DLD1 (cell line): Measurements from ENCODE around the gene VEPH1.

Experiments
- in situ Hi-C: cut with HindIII; loops from 2 replicates; pipeline ENCODE4 v1.10.0; 2017; ENCODE audit warnings: low sequenced_read_pairs

Gene VEPH1

DNA sequence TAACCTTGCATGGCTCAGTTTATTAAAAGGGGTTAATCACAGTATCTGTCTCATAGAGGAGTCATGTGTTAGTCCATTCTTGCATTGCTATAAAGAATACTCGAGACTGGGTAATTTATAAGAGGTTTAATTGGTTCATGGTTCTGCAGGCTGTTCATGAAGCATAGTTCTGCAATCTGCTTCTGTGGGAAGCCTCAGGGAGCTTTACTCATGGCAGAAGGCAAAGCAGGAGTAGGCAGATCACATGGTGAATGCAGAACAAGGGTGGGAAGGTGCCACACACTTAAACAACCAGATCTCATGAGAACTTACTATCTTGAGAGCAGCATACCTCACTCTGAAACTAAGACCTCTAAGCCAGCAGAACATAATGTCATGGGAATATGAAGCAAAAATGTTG is 108.8 kb downstream of the VEPH1 start:
- in situ Hi-C loops = no loop called here

DNA sequence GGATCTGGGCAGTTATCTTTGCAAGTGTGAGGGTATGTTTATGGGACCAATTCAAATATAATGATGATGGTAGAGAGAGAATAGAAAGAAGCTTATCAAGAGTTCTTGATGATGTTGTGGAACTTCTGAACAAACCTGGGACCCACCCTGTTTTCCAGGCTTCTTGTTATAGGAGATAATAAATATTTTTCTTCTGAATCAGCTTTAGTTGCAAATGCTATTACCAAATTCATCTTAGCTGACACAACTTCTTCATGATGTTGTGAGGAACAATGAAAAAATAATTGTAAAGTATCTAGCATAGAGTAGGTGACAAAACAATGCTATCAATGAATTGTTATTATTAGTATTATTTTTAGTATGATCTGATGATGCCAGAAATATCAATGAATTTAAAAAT is 110.1 kb downstream of the VEPH1 start:
- in situ Hi-C loops = no loop called here

DNA sequence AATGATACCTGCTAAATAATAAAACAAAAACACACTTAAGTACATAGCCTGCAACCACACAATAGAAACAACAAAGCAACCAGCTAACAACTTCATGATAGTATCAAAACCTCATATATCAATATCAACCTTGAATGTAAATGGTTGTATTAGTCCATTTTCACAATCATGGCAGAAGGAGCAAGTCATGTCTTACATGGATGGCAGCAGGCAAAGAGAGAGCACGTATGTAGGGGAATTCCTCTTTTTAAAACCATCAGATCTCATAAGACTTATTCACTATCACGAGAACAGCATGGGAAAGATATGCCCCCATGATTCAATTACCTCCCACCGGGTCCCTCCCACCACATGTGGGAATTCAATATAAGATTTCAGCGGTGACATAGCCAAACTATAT is 111.1 kb downstream of the VEPH1 start:
- in situ Hi-C loops = no loop called here

DNA sequence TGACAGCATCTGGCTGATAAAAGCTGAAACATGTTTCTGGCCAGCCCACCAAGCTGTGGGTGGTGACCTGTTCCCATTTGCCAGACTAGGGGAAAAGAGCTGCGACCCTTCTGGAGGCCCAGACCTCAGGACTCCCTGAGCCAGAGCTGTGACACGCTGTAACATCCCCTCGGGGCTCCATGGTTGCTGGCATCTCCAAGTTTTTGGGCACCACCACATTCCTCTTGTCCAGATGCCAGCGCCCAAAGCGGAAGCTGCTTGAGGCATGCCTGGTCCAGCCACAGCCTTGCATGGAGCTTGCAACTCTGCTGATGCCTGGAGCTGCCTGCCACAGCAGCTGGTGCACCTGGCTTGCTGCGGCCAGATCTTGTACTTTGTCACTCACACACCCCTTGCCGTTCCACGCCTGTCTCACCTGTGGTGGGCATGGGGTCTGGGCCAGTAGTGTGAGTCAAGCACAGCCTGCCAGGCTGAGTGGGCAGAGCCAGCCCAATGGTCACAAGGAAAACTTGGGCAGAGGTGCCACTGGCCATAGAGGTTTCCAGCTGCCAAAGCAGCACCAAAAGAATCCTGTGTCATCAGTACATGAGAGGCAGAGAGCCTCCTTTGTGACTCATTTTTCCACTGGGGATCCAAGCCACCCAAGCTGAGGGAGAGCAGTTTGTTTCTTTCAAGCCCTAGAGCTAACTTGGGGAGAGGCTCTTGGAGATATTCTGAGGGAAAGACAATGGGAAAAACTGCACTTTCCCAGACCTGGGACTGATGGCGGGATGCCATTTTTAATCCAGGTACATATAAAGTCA is 112.3 kb downstream of the VEPH1 start:
- in situ Hi-C loops = no loop called here

DNA sequence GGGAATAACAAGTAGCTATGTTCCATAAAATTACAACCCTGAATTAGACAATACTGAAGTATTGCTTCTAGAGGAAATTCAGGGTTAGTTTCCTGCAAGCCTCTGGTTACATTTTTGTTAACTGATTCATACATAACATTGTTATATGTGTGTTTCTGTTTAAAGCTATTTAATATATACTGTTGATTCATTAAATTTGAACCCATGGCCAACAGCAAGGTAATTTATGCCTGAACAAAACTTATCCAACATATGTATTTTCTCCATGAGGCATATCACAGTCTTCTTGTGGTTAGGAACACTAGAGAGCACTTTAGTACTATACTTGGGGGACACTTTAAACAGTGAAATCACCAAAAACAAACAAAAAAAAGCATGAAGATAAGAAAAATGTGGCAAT is 114.2 kb downstream of the VEPH1 start:
- in situ Hi-C loops = no loop called here

DNA sequence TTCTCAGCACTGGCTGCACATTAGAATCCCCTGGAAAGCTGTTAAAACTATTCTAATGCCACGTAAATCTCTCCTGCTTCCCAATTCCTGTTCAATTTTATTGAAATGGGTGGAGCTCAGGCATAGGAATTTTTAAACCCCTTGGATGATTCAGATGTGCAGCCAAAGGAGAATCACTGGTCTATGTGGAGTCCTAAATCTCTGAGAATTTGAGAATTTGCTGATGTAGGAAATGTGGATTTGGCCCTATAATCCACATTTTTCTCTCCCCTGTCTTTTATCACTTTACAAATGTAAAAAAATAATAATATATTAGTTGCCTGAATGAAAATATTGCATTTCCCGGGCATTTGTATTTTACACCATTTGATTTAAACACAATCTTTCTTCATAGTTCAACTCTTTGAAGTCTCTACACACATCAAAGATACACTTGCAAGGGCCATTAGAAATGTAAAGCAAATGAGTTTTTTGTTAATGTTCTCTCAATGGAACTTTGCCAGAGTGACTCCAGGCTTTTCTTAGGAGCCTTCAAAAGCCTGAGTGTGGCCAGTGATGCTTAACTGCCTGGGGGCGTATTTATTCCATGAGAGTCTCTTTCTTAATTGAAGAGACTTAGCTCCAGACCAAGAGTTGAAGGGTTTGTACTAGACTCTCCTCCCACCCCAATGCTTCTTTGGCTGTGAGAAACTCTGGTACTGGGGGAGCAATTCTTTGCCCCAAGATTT is 115.3 kb downstream of the VEPH1 start:
- in situ Hi-C loops = no loop called here

DNA sequence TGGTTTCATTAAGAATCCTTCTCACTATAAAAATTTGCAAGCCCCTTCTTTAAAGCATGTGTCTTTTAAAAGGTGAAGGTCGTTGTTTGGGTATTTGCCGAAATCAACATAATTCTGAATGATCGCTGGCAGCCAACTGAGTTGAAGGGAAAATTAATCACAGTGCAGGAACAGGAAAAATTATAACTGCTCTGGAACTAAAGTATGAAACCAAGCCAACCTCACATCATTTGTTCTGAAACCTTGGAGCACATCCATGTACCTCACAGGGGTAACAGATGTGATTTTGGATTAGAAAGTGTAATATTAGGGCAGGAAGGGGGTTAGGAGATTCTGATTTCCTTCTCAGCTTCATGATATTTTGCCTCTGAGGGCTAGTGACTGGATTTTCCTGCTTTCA is 118.7 kb downstream of the VEPH1 start:
- in situ Hi-C loops = no loop called here

DNA sequence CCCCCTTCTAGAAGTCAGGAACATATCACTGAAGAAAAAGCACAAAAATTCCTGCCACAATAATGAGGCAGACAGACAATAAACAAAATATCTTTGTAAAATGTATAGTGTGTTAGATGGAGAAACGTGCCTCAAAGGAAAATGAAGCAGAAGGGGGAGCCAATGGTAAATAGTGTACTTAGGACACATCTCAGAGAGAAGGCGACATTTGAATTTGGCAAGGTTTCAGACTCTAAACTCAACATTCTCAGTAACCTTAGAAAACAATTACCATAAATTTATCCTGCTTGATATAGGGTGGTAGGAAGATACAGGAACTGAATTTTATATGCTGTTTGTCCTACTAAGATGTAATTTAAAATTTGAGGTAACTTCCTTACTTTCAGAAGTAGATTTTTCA is 119.2 kb downstream of the VEPH1 start:
- in situ Hi-C loops = no loop called here

DNA sequence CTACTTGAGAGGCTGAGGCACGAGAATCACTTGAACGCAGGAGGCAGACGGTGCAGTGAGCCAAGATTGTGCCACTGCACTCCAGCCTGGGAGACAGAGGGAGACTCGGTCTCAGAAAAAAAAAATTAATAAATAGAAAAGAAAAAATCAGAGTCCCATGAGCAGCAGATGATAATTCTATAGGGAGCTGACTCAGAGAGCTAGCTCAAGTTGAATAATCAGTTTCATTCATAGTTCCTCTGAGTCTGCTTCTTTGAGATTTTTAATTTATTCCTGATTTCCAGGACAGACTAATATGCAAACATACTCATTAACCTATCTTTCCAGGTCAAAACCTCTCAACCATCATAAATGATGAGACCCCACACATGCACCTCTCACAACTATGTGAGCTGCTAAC is 121.6 kb downstream of the VEPH1 start:
- in situ Hi-C loops = no loop called here

DNA sequence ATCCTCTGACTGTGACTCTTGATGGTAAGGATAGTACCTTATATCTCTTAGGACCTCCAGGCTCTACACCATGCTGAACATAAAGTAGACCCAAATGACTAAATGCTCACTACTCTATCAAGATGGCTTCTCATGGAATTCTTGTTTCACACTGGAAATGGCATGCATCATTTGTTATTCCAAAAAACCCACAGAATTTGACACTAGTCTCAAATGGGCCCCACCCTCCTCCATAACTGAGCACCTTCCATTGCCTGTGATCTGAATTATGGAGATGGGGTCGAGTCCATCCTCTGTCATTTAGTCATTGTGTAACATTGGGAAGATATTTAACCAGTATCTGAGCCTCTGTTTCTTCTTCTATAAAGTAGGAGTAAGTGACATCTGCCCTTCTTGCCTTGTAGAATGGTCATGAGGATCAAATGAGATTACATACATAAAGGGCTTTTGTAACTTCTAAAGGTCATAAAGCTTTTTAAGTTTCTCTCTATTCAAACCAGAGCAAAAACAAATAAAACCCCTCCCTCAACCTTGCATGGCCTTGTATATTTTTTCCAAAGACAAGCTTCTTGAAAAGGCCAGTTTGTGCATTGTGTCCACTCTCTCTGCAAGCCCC is 123.6 kb downstream of the VEPH1 start:
- in situ Hi-C loops = no loop called here

DNA sequence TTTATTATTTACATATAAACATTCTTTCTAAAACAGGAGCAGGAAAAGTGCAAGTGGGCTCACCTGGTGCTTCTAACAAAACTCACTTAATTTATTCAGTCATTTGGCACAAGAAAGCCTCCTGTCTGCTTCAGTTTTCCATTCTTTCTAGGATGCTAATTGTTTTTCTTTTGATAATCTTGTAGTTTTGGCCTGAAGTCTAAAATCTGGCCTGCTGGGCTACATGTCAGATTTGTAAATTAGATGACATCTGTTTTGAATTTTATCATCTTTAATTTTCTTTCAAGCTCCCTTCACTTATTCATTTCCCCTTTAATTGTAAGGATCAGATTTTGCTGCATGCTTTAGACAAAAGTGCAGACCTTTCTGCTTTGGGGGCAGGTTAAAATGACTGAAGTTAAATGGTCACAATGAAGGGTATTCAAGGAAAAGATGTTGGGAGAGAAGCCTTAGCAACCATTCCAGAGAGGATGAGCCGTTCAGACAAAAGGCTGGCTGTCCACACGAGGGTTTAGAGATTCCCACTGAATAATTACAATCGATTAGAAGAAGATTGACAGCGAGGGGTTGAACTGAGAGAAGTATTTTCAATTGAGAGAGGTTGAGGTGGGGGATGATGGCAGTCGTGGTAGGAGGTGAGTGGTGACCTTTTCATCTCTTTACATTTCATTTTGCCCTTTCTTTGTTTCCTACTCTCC is 126.5 kb downstream of the VEPH1 start:
- in situ Hi-C loops = no loop called here

DNA sequence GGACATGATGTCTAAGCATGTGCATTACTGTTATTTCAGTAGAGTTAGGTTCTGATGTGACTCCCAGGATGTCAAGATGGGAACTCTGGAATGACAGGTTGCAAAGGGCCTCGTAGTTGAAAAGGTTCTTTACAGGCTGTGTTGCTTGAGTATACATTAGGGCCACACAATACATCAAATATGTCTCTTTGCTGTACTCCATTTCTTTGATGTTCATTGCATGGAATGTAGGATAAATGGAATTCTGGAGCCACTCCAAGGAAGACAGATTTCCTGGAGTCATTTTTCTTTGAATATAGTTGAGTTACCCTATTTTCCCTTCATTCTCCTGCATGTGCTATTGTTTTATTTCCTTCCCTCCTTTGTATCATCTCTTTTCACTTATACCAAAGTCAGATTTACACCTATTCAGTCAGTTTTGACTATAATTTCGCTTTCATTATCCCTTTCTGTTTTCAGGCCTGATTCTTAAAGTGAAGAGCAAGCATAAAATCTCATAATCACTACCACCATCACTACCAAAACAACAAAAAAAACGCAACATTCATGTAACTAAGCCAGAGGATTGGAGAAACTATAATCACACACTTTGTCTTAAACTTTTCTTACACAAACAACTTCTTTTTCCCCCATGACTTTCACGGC is 127.8 kb downstream of the VEPH1 start:
- in situ Hi-C loops = no loop called here

DNA sequence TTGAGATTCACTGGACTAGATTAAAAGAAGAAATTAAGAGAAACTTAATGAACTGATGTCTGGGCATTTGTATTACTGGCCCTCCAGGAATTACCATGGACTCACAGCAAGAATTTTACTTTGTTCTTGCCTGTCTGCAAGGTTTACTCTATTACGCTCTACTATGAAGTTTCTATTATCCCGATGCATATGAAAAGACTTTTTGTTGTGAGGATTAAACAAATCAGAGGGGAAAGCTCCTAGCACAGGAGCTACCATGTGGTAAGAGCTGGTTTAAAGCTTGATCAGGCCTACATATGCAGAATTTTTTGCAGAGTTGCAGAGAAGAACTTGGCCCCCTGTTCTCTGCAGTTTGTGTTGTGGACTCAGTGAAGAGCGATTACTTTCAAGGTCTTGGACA is 128.3 kb downstream of the VEPH1 start:
- in situ Hi-C loops = no loop called here

DNA sequence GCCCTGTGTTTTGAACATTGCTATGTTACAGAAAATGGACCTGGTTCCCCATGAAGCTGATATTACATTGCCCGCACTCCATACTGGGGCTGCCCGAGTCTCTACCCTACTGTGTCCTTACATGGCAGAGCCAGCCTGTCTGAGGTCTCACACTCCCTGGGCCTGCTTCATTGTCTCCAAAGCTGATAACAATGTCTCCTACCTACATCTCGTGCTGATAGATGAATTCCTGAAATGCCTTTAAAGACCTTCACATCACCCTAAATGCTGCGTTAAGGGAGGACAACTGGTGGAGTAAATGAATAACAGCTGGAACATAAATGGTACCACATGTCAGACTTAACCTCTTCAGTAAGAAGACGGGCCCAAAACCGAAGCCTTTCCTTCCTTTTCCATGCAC is 129.4 kb downstream of the VEPH1 start:
- in situ Hi-C loops = no loop called here

DNA sequence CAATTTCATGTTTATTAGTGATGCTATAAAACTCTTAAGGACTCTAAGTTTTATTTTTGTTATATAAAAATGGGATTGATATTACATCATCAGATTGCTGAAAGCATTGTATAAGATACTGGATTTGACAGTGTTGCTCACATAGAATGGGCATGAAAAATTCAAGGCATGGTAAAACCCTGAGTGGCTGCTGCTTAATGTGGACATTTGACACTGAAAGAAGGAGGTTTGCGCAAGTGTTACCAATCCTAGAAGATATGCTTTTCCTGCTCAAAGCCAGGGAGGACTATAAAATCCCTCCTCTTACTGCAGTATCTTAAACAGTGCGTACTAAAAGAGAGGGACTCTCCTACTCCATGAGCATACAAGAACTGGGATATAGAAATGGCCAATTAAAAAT is 132.3 kb downstream of the VEPH1 start:
- in situ Hi-C loops = no loop called here

DNA sequence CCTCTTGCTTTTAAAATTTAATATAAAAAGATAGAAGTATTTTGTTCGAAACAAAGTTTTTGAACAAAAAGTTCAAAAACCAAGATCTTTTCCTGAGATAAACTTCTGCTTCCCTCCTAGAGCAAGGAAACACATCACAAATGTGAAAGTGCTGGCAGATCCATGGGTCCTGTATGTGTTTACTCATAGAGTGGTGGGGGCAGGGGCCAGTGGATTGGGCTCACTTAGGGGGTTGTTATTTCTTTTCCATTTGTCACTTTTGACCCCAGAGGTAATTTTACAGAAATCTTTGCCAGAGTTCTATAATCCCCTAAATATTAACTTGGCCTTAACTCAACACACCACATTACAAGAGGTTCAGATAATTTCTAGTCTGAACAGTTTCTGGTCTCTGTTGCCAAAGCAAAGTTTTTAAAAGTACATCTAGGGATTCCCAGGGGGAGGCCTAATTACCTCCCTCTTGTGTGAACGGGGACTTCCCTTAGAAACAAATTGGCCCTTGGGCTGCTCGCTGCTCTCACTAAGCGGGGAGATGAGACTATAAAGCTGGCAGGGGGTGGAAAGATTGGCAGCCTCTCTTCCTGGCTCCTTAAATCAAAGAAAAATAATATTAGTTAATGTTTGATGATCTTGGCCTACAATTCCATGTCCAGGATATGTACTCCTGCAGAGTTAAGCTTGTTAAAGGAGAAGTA is 133.3 kb downstream of the VEPH1 start:
- in situ Hi-C loops = no loop called here

DNA sequence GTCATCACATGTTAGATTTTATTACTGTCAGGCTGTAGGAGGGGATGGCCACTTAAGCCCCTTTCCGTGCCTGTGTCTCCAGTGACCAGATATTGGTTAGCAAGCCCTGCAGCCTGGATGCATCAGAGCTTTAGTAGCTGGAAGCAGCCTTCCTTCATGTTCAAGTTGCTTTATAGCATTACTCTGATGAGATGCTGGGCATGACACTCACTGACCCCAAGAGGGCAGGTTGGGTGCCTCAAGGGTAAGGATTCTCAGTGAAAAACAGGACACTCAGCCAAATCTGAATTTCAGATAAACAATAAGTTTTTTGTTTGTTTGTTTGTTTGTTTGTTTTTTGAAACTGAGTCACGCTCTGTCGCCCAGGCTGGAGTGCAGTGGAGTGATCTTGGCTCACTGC is 135.0 kb downstream of the VEPH1 start:
- in situ Hi-C loops = no loop called here

DNA sequence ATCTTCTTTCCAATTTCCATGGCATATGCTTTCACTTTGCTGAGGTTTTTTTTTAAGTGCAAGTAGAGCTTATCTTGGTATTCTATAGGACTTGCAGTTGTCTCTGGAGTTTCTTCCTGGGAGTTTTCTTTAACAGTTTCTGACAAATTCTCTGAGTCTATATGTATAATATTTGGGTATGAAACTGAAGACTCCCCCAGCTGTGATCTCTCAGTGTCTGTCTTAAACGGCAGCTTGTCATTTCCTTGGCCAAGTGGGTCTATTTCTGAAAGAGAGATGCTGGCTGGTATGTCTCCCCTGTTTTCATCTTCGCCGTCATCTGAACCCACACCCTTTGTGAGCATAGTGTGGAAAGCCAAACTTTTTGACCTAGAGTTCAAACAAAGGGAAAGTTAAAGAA is 139.8 kb downstream of the VEPH1 start:
- in situ Hi-C loops = no loop called here

DNA sequence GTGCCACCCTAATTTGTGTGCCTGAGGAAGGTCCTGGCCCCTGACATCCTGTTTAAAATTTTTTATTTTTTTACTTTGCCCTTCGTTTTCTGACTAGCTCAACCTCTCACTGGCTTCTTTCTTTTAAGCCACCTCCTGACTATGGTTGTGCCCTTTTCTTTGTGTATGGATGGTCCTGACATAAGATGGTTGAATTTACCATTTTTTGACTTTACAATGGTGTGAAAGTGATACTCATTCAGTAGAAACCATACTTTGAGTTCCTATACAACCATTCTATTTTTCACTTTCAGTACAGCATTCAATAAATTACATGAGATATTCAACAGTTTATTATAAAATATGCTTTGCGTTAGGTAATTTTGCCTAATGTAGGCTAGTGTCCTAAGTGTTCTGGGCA is 140.9 kb downstream of the VEPH1 start:
- in situ Hi-C loops = no loop called here

DNA sequence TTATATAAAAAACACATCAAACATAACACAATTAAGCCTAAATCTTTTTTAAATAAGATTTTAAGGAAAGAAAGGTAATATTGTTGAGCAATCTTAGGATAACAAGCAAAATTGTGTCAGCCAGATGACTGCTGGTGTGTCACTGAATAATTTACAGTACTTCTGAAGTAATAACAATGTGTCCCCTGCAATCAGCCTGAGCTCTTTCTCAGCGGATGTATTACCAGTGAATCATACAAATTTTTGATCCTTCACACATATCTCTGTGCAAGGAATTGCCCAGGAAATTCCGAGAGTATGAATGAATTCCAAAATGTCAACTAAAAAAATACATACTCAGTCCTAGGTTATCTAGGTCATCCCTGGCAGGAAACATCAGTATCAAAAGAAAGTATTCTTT is 143.2 kb downstream of the VEPH1 start:
- in situ Hi-C loops = no loop called here
